ENCODE data around the gene OTOP3.

GRCh38 chr17:74917430-74917829, 18.3 kb upstream of the OTOP3 start:
- TF ChIP-seq CTCF (IDR thresholded peaks at IDR 0.05) (no peak), POLR2A (IDR thresholded peaks at IDR 0.05) (no peak), EP300 (IDR thresholded peaks at IDR 0.05) (no peak)
